ENCODE results near the gene TRIM72.

DNA sequence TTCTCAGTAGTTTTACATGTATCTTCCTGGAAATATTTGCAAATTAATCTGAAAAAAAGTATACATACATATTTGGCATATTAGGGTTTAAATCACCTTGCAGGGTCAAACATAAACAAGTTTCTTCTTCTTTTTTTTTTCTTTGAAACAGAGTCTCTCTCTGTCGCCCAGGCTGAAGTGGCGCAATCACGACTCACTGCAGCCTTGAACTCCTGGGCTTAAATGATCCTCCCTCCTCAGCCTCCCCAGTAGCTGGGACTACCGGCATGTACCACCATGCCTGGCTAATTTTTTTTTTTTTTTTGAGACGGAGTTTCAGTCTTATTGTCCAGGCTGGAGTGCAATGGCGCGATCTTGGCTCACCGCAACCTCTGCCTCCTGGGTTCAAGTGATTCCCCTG, 46.6 kb upstream of the TRIM72 start:
- TF ChIP-seq POLR2A (IDR thresholded peaks at IDR 0.05) (no peak), EP300 (IDR thresholded peaks at IDR 0.05; ENCODE audit: low read depth) (no peak), POLR2AphosphoS5 (IDR thresholded peaks at IDR 0.05) (no peak)
- TF ChIP-seq, protein P1, sequence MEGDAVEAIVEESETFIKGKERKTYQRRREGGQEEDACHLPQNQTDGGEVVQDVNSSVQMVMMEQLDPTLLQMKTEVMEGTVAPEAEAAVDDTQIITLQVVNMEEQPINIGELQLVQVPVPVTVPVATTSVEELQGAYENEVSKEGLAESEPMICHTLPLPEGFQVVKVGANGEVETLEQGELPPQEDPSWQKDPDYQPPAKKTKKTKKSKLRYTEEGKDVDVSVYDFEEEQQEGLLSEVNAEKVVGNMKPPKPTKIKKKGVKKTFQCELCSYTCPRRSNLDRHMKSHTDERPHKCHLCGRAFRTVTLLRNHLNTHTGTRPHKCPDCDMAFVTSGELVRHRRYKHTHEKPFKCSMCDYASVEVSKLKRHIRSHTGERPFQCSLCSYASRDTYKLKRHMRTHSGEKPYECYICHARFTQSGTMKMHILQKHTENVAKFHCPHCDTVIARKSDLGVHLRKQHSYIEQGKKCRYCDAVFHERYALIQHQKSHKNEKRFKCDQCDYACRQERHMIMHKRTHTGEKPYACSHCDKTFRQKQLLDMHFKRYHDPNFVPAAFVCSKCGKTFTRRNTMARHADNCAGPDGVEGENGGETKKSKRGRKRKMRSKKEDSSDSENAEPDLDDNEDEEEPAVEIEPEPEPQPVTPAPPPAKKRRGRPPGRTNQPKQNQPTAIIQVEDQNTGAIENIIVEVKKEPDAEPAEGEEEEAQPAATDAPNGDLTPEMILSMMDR (IDR thresholded peaks at IDR 0.05): no peak

Data from transverse colon (tissue), 4 donors.